Endodermal cell (in vitro differentiated cells): ENCODE results near the gene EPG5. TPM values are rescaled to one million over a fixed set of nuclear protein-coding genes. Genes with fewer than 3 reads are reported as not detected.

Experiments used
- DNase-seq: peaks from one replicate; pipeline ENCODE4 v3.0.0-alpha.2; 2017
- H3K27ac ChIP-seq: 2 replicates; pipeline ENCODE4 v1.5.1; 2013; ENCODE audit warnings: mild to moderate bottlenecking, low read depth, low read length, moderate library complexity
- H3K27me3 ChIP-seq: 2 replicates; pipeline ENCODE4 v1.6.1; 2013; ENCODE audit warnings: mild to moderate bottlenecking, low read length, moderate library complexity; ENCODE audit not compliant: insufficient read depth, control insufficient read depth, poor library complexity, severe bottlenecking
- H3K36me3 ChIP-seq: 2 replicates; pipeline ENCODE4 v1.7.0; 2013; ENCODE audit warnings: mild to moderate bottlenecking, low read length, moderate library complexity; ENCODE audit not compliant: control insufficient read depth, insufficient read depth
- H3K4me1 ChIP-seq: one replicate; pipeline ENCODE4 v1.7.0; 2013; ENCODE audit warnings: low read length; ENCODE audit not compliant: control insufficient read depth, insufficient read depth
- H3K4me3 ChIP-seq: 2 replicates; pipeline ENCODE4 v1.5.1; 2013; ENCODE audit warnings: mild to moderate bottlenecking, low read length, moderate library complexity
- H3K9ac ChIP-seq: 2 replicates; pipeline ENCODE4 v1.6.1; 2013; ENCODE audit warnings: mild to moderate bottlenecking, low read length, moderate library complexity; ENCODE audit not compliant: poor library complexity, severe bottlenecking; ENCODE audit errors: extremely low read depth
- H3K9me3 ChIP-seq: 2 replicates; pipeline ENCODE4 v1.6.1; 2013; ENCODE audit warnings: mild to moderate bottlenecking, low read length, moderate library complexity; ENCODE audit not compliant: control insufficient read depth
- H3K27ac Mint-ChIP-seq: 2 replicates; pipeline ENCODE4 v1.8.0; 2020; ENCODE audit warnings: mixed read lengths
- H3K27me3 Mint-ChIP-seq: 2 replicates; pipeline ENCODE4 v1.8.0; 2021; ENCODE audit warnings: mild to moderate bottlenecking, mixed read lengths; ENCODE audit not compliant: insufficient read depth
- H3K36me3 Mint-ChIP-seq: 2 replicates; pipeline ENCODE4 v1.8.0; 2020; ENCODE audit warnings: low read depth, mixed read lengths
- H3K4me1 Mint-ChIP-seq: 2 replicates; pipeline ENCODE4 v1.8.0; 2020; ENCODE audit warnings: mixed read lengths
- H3K4me3 Mint-ChIP-seq: 2 replicates; pipeline ENCODE4 v1.8.0; 2020; ENCODE audit warnings: mild to moderate bottlenecking, moderate library complexity, mixed read lengths
- H3K9me3 Mint-ChIP-seq: 2 replicates; pipeline ENCODE4 v1.8.0; 2020; ENCODE audit warnings: mild to moderate bottlenecking, mixed read lengths
- WGBS, 2 experiments: methylation state at CpG; one replicate each; pipeline versions ENCODE4 v1.1.5 to v1.1.7; 2013; ENCODE audit warnings: missing lambda C conversion rate in 2 of 2, mixed read lengths in 1 of 2; ENCODE audit not compliant: insufficient coverage in 1 of 2, insufficient read length in 1 of 2; 5-methylcytosine and 5-hydroxymethylcytosine counted together
- total RNA-seq, 2 donors: library from RNA; stranded (reverse); fragmentation: NEBNext Ultra II Directional in 1 of 2; extraction: Animal tissue kit (Norgen Biotek cat#: 25700) in 1 of 2; gene quantifications; 2 replicates in 1 of 2; 3 replicates in 1 of 2; pipeline ENCODE4 v1.2.1, GENCODE V29; 2021
- TF ChIP-seq, protein P1 (sequence below): fragments of 200-600 bp; sonication (generic); conservative IDR thresholded peaks from 2 replicates; pipeline ENCODE4 v1.5.0; 2021; ENCODE audit warnings: antibody characterized with exemption, mild to moderate bottlenecking

Gene EPG5
- total RNA-seq, 2 donors from 2014 or later, result 25.6 to 28.6 TPM

DNA sequence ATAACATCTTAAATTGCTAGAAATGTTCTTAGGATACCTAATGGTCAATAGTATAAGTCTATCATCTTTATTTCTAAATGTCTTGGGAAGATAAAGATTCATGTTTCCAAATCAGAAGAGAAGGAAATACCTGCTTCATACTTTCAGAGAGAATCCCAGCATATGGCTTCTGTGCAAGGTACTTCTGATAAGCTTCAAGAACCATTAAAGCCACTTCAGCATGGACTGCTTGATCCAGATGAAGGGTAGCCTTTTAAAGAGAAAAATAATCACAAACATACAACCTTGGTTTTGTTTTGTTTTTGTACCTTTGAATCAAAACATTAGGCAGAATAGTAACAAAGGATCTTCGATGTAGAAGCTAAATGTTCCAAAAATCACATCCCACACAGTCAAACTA lies 44.0 kb downstream of the EPG5 start:
- peaks cover 50% of the 10 kb centered on the region for H3K36me3 Mint-ChIP-seq

DNA sequence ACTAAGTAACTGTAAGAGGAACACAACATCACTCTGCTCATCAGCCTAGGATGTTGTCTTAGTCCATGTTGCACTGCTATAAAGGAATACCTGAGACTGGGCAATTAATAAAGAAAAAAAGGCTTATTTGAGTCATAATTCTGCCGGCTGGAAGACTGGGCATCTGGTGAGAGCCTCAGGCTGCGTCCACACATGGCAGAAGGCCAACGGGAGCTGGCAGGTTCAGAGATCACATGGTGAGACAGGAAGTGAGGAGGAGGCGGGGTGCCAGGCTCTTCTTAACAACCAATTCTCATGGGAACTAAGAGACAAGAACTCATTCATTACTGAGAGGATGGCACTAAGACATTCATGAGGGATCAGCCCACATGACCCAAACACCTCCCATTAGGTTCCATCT lies 46.8 kb downstream of the EPG5 start:
- no peak overlapping the region for H3K4me3 Mint-ChIP-seq
- WGBS, 2 experiments, result 95 to 100% methylated on average over 1 to 4 of the region's 4 CpGs
- TF ChIP-seq, protein P1, sequence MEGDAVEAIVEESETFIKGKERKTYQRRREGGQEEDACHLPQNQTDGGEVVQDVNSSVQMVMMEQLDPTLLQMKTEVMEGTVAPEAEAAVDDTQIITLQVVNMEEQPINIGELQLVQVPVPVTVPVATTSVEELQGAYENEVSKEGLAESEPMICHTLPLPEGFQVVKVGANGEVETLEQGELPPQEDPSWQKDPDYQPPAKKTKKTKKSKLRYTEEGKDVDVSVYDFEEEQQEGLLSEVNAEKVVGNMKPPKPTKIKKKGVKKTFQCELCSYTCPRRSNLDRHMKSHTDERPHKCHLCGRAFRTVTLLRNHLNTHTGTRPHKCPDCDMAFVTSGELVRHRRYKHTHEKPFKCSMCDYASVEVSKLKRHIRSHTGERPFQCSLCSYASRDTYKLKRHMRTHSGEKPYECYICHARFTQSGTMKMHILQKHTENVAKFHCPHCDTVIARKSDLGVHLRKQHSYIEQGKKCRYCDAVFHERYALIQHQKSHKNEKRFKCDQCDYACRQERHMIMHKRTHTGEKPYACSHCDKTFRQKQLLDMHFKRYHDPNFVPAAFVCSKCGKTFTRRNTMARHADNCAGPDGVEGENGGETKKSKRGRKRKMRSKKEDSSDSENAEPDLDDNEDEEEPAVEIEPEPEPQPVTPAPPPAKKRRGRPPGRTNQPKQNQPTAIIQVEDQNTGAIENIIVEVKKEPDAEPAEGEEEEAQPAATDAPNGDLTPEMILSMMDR, result no peak
- Histone ChIP-seq H3K27ac (no peak overlapping the region), H3K4me1 (no peaks in the 10 kb centered on the region), H3K4me3 (no peak overlapping the region), H3K9ac (no peak overlapping the region), H3K36me3 (peaks cover 64% of the 10 kb centered on the region), H3K9me3 (no peaks in the 10 kb centered on the region), H3K27me3 (no peaks in the 10 kb centered on the region)
- H3K36me3 Mint-ChIP-seq, result peaks cover 46% of the 10 kb centered on the region
- no peaks in the 10 kb centered on the region for H3K9me3 Mint-ChIP-seq
- no peaks in the 10 kb centered on the region for H3K4me1 Mint-ChIP-seq
- H3K27ac Mint-ChIP-seq, result no peak overlapping the region
- H3K27me3 Mint-ChIP-seq, result no peaks in the 10 kb centered on the region
- no peak for DNase-seq

More for the DNA sequence above, 44.0 kb downstream of the EPG5 start:
- WGBS, 2 experiments, result 96% methylated on average over 1 of the region's 1 CpG; no CpG with 5 or more reads in 1 of the 2 experiments
- no peaks in the 10 kb centered on the region for H3K4me1 ChIP-seq
- TF ChIP-seq, protein P1, result no peak
- no peak overlapping the region for H3K27ac Mint-ChIP-seq
- H3K36me3 ChIP-seq, result peaks cover 61% of the 10 kb centered on the region
- no peaks in the 10 kb centered on the region for H3K27me3 Mint-ChIP-seq
- DNase-seq, result no peak
- H3K4me3 ChIP-seq, result no peak overlapping the region
- H3K27me3 ChIP-seq, result no peaks in the 10 kb centered on the region
- H3K9me3 Mint-ChIP-seq, result no peaks in the 10 kb centered on the region
- no peaks in the 10 kb centered on the region for H3K4me1 Mint-ChIP-seq
- no peaks in the 10 kb centered on the region for H3K9me3 ChIP-seq
- H3K4me3 Mint-ChIP-seq, result no peak overlapping the region
- H3K27ac ChIP-seq, result no peak overlapping the region
- no peak overlapping the region for H3K9ac ChIP-seq

DNA sequence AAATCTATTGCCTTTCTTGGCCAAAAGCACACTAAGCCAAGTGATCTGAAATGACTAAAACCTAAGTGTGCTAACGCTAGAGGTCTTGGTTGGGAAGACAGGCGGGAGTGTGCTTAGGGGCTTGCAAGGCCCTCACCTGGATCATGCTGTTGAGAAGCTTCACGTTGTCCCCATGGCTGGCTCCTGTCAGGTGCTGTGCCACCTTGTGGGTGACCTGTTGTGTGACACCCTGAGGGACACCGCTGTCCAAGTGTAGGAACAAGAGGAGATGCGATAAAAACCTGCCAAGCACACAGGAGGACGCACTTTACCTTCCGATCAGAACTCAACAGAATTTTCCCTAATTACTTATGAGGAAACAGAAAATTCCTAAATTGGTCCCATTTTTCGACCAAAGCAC lies 50.8 kb downstream of the EPG5 start:
- peak; percentile 70 for DNase-seq
- no peak overlapping the region for H3K9ac ChIP-seq
- no peaks in the 10 kb centered on the region for H3K4me1 ChIP-seq
- H3K36me3 ChIP-seq, result peaks cover 68% of the 10 kb centered on the region
- H3K4me3 ChIP-seq, result no peak overlapping the region
- Mint-ChIP-seq H3K4me1 (no peaks in the 10 kb centered on the region), H3K27me3 (no peaks in the 10 kb centered on the region), H3K27ac (no peak overlapping the region), H3K36me3 (peaks cover 51% of the 10 kb centered on the region), H3K9me3 (no peaks in the 10 kb centered on the region), H3K4me3 (no peak overlapping the region)
- H3K27me3 ChIP-seq, result no peaks in the 10 kb centered on the region
- H3K27ac ChIP-seq, result no peak overlapping the region
- 83 to 92% methylated on average over 7 to 8 of the region's 8 CpGs for WGBS, 2 experiments
- H3K9me3 ChIP-seq, result no peaks in the 10 kb centered on the region
- TF ChIP-seq, protein P1, result peak; percentile 63
